Left ventricle myocardium inferior (tissue), 1 donor: ENCODE results near the gene CDK14. TPM values are rescaled to one million over a fixed set of nuclear protein-coding genes. Genes with fewer than 3 reads are reported as not detected.

ENCODE experiments used
- DNase-seq: peaks from one replicate; pipeline ENCODE4 v3.0.0-alpha.2; 2020
- H3K27ac ChIP-seq: fragments of 200-600 bp; replicated peaks from 2 replicates; pipeline ENCODE4 v1.8.0; 2021
- H3K27me3 ChIP-seq: fragments of 200-600 bp; 2 replicates; pipeline ENCODE4 v1.8.0; 2021; ENCODE audit warnings: low read depth
- H3K36me3 ChIP-seq: fragments of 200-600 bp; 2 replicates; pipeline ENCODE4 v1.8.0; 2021
- H3K4me1 ChIP-seq: fragments of 200-600 bp; 2 replicates; pipeline ENCODE4 v1.8.0; 2021
- H3K4me3 ChIP-seq: fragments of 200-600 bp; 2 replicates; pipeline ENCODE4 v1.8.0; 2021; ENCODE audit warnings: mild to moderate bottlenecking, moderate library complexity
- H3K9me3 ChIP-seq: fragments of 200-600 bp; replicated peaks from 2 replicates; pipeline ENCODE4 v1.8.0; 2021
- intact Hi-C: fragments of 100-400 bp; cut with micrococcal nuclease; formaldehyde crosslinking; loops from one replicate; pipeline ENCODE4 v1.11.0; 2022
- total RNA-seq: library from RNA; stranded (reverse); fragmentation: NEBNext Ultra II Directional; extraction: Animal tissue kit (Norgen Biotek cat#: 25700); gene quantifications from one replicate; pipeline ENCODE4 v1.2.1, GENCODE V29; 2021
- TF ChIP-seq, protein P1 (sequence below): fragments of 200-600 bp; IDR thresholded peaks from 2 replicates; pipeline ENCODE4 v1.8.0; 2021; ENCODE audit warnings: antibody characterized with exemption, mild to moderate bottlenecking, borderline replicate concordance
- donor health status: DM: no; HTN: yes; CAD: no; lungs with severe emphysema.

CDK14 gene
- total RNA-seq, 1 donor from 2014 or later, result 18.7 TPM

DNA sequence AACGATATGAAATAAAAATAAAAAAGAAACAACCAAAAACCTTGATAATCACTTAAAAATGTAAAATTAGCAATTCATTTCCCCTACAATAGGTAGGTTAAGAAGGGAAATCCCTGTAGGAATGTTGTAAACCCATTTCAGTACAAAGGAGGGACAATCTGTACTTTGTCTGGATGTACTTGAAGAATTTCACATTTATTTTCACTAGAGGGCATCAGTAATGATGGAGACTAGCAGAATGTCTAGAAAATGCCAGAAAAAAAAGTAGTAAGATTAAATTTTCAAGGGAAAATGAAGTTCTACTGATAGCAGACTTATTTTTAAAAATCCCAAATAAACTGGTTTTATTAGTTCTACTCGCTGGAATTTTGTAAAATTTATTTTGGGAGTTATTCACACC lies 459.1 kb downstream of the CDK14 start:
- Histone ChIP-seq H3K4me1 (no peaks in the 10 kb centered on the region), H3K27me3 (no peaks in the 10 kb centered on the region), H3K4me3 (no peak overlapping the region), H3K9me3 (peaks cover 3% of the 10 kb centered on the region), H3K27ac (no peak overlapping the region), H3K36me3 (no peaks in the 10 kb centered on the region)
- TF ChIP-seq, protein P1, sequence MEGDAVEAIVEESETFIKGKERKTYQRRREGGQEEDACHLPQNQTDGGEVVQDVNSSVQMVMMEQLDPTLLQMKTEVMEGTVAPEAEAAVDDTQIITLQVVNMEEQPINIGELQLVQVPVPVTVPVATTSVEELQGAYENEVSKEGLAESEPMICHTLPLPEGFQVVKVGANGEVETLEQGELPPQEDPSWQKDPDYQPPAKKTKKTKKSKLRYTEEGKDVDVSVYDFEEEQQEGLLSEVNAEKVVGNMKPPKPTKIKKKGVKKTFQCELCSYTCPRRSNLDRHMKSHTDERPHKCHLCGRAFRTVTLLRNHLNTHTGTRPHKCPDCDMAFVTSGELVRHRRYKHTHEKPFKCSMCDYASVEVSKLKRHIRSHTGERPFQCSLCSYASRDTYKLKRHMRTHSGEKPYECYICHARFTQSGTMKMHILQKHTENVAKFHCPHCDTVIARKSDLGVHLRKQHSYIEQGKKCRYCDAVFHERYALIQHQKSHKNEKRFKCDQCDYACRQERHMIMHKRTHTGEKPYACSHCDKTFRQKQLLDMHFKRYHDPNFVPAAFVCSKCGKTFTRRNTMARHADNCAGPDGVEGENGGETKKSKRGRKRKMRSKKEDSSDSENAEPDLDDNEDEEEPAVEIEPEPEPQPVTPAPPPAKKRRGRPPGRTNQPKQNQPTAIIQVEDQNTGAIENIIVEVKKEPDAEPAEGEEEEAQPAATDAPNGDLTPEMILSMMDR, result no peak
- no peak for DNase-seq
- intact Hi-C loops, result no loop called here

DNA sequence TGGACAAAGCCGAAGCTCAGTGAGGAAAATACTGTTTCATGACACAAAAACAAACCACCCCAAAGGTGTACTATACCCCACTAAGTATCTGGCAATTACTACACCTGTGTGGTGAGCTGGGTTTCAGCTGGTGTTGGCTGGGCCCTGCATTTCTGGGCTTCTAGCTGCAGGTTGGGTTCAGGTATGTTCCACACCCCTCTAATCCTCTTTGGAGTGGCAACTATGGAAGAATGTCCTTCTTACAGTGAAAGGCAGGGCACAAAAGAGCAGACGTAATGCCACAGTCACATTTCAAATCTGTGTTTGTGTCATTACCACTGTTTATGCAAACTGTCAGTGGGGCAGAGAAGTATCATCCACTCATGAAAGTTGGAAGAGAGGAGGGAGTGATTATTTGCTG lies 466.6 kb downstream of the CDK14 start:
- intact Hi-C loops, result no loop called here
- Histone ChIP-seq H3K4me3 (no peak overlapping the region), H3K27ac (no peak overlapping the region)

DNA sequence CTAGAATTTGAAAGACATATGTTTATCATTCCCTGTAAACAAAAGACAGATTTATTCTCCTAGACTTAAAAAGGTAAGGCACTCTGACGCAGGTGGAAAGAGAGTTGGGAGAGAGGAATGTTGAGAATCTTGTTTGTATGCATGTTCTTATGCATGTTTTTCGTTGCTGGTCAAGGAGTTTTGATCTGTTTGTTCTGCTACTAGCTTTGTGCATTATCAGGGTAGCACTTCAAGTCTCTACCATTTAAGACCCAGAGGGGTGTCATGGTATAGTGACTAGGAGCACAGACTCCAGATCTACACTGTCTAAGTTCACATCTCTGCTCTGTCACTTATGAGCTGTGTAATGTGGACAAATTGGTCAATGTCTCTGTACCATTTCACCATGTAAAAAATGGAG lies 467.9 kb downstream of the CDK14 start:
- peaks cover 10% of the 10 kb centered on the region for H3K4me1 ChIP-seq
- H3K27me3 ChIP-seq, result no peaks in the 10 kb centered on the region
- TF ChIP-seq, protein P1, result no peak
- no peak for DNase-seq
- no peaks in the 10 kb centered on the region for H3K9me3 ChIP-seq
- intact Hi-C loops, result no loop called here
- H3K4me3 ChIP-seq, result no peak overlapping the region
- H3K36me3 ChIP-seq, result no peaks in the 10 kb centered on the region
- H3K27ac ChIP-seq, result no peak overlapping the region

More for the DNA sequence above, 466.6 kb downstream of the CDK14 start:
- H3K9me3 ChIP-seq, result no peaks in the 10 kb centered on the region
- TF ChIP-seq, protein P1, result no peak
- no peaks in the 10 kb centered on the region for H3K27me3 ChIP-seq
- DNase-seq, result no peak
- no peaks in the 10 kb centered on the region for H3K36me3 ChIP-seq
- H3K4me1 ChIP-seq, result peaks cover 10% of the 10 kb centered on the region

DNA sequence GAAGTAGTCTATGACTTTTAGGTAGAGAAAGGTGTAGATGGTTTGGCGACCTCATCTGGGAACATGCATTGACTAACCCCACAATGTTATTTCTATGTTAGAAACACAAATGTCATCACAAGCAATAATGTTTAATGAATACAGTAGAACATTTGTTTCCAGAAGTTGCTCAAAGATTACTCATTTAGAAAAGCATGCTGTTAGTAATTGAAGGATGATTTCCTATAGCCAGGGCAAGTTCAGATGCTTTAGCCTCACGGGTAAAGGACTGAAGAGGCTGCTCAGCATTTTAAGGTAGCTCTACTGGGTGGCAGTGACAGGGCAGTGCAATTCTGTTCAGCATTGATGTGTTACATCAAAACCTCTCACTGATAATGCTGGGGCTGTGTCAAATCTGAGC lies 468.8 kb downstream of the CDK14 start:
- intact Hi-C loops, result no loop called here
- TF ChIP-seq, protein P1, result no peak
- no peak for DNase-seq
- Histone ChIP-seq H3K27me3 (no peaks in the 10 kb centered on the region), H3K36me3 (no peaks in the 10 kb centered on the region), H3K9me3 (no peaks in the 10 kb centered on the region), H3K4me1 (peaks cover 10% of the 10 kb centered on the region), H3K4me3 (no peak overlapping the region), H3K27ac (no peak overlapping the region)

DNA sequence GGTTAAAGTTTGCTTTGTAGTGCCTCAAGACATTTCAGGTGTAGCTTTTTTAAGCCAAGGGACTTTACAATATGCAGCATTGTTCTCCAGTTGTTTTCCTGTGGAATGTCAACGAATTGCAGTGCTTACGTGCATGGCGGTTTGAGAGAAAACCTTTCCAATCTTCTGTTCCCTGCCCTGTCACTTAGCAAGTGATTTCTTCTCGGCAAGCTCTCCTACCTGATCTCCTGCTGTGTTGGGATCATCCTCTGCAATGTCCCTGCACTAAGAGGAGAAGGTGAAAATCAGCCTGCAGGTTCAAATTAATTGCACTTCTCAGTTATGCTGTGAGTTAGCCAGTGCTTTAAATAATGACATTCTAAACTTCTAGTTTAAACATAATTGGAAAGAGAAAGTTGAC lies 470.5 kb downstream of the CDK14 start:
- H3K4me1 ChIP-seq, result peaks cover 10% of the 10 kb centered on the region
- H3K9me3 ChIP-seq, result no peaks in the 10 kb centered on the region
- no peak overlapping the region for H3K4me3 ChIP-seq
- TF ChIP-seq, protein P1, result no peak
- intact Hi-C loops, result no loop called here
- H3K27ac ChIP-seq, result no peak overlapping the region
- no peak for DNase-seq
- H3K36me3 ChIP-seq, result no peaks in the 10 kb centered on the region
- no peaks in the 10 kb centered on the region for H3K27me3 ChIP-seq

DNA sequence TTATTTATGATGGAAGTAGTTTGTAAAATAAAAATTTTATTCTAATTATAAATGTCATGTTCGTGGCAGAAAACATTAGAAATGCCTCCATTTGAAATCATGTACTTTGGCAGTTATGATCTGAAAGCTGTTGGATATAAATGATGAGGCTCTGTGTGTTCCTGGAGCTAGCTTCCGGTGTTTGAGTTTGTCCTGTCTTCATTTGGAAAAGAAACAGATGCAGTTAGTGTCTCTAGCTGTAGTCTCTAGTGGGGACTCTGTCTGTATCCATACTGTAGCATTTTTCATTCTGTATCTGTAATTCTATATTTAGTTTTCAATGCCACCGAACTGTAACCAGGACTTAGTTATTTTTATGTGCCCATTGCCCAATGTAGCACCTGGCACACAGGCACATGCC lies 471.1 kb downstream of the CDK14 start:
- no peaks in the 10 kb centered on the region for H3K9me3 ChIP-seq
- no peak overlapping the region for H3K4me3 ChIP-seq
- H3K27me3 ChIP-seq, result no peaks in the 10 kb centered on the region
- no peak for DNase-seq
- no peaks in the 10 kb centered on the region for H3K36me3 ChIP-seq
- TF ChIP-seq, protein P1, result no peak
- H3K4me1 ChIP-seq, result peaks cover 10% of the 10 kb centered on the region
- intact Hi-C loops, result no loop called here
- no peak overlapping the region for H3K27ac ChIP-seq
